Suprapubic skin (tissue), 4 donors: ENCODE measurements around the gene GRM3. TPM values are rescaled to one million over a fixed set of nuclear protein-coding genes. Genes with fewer than 3 reads are reported as not detected.

Source experiments
- DNase-seq, 2 donors: peaks; one replicate each; pipeline ENCODE4 v3.0.0-alpha.2; 2019; ENCODE audit warnings: low spot score in 2 of 2
- H3K27ac ChIP-seq: fragments of 200-600 bp; sonication (generic); one replicate; pipeline ENCODE4 v1.5.1; 2019
- H3K27me3 ChIP-seq: fragments of 200-600 bp; sonication (generic); one replicate; pipeline ENCODE4 v1.5.1; 2019
- H3K36me3 ChIP-seq: fragments of 200-600 bp; sonication (generic); one replicate; pipeline ENCODE4 v1.5.1; 2019
- H3K4me1 ChIP-seq: fragments of 200-600 bp; sonication (generic); one replicate; pipeline ENCODE4 v1.5.1; 2019
- H3K4me3 ChIP-seq: fragments of 200-600 bp; sonication (generic); one replicate; pipeline ENCODE4 v1.5.1; 2019; ENCODE audit warnings: mild to moderate bottlenecking
- H3K9me3 ChIP-seq: fragments of 200-600 bp; sonication (generic); one replicate; pipeline ENCODE4 v1.5.1; 2019
- CTCF ChIP-seq, 2 donors: fragments of 200-600 bp in 1 of 2; fragments of 450-650 bp in 1 of 2; sonication (generic) in 1 of 2; IDR thresholded peaks; one replicate each; pipeline ENCODE4 v1.5.1; 2016 to 2019; ENCODE audit warnings: antibody characterized with exemption in 2 of 2, mild to moderate bottlenecking in 1 of 2, moderate library complexity in 1 of 2
- EP300 ChIP-seq: sonication (generic); formaldehyde crosslinking; IDR thresholded peaks from one replicate; pipeline ENCODE4 v1.6.1; 2017; ENCODE audit warnings: antibody characterized with exemption
- POLR2A ChIP-seq, 2 donors: fragments of 450-650 bp; IDR thresholded peaks; one replicate each; pipeline ENCODE4 v1.6.1; 2017; ENCODE audit warnings: antibody characterized with exemption in 2 of 2, mild to moderate bottlenecking in 2 of 2, moderate library complexity in 2 of 2
- POLR2AphosphoS5 ChIP-seq, 3 donors: sonication (generic); formaldehyde crosslinking; IDR thresholded peaks; one replicate each; pipeline ENCODE4 v1.6.1; 2017; ENCODE audit warnings: antibody characterized with exemption in 3 of 3
- WGBS: methylation state at CpG from one replicate; pipeline ENCODE4 v1.1.5; 2018; 5-methylcytosine and 5-hydroxymethylcytosine counted together
- total RNA-seq, 4 donors: library from RNA; depleted of rRNA; stranded (reverse); fragments of >200 nt; gene quantifications; one replicate each; pipeline ENCODE4 v1.1.0, GENCODE V29; 2016

Gene GRM3
- total RNA-seq, 4 donors from 2014 or later = not detected

GRCh38 chr7:86793136-86793535 is 149.4 kb downstream of the GRM3 start:
- H3K4me1 ChIP-seq = no peaks in the 10 kb centered on the region
- DNase-seq = no peak
- H3K36me3 ChIP-seq = no peaks in the 10 kb centered on the region
- H3K27ac ChIP-seq = no peak overlapping the region
- H3K9me3 ChIP-seq = no peaks in the 10 kb centered on the region
- TF ChIP-seq EP300 = no peak
- TF ChIP-seq POLR2A (IDR thresholded peaks at IDR 0.05) = no peak
- no peak for TF ChIP-seq CTCF (IDR thresholded peaks at IDR 0.05)
- TF ChIP-seq POLR2AphosphoS5 (IDR thresholded peaks at IDR 0.05) = no peak
- H3K4me3 ChIP-seq = no peak overlapping the region
- 23% methylated on average over 1 of the region's 1 CpG for WGBS
- H3K27me3 ChIP-seq = no peaks in the 10 kb centered on the region

GRCh38 chr7:86814661-86815379 is 171.1 kb downstream of the GRM3 start:
- 21% methylated on average over 5 of the region's 5 CpGs for WGBS
- TF ChIP-seq POLR2A (IDR thresholded peaks at IDR 0.05) = no peak
- DNase-seq = no peak
- H3K4me3 ChIP-seq = no peak overlapping the region
- no peaks in the 10 kb centered on the region for H3K27me3 ChIP-seq
- no peaks in the 10 kb centered on the region for H3K36me3 ChIP-seq
- H3K9me3 ChIP-seq = no peaks in the 10 kb centered on the region
- H3K27ac ChIP-seq = no peak overlapping the region
- no peaks in the 10 kb centered on the region for H3K4me1 ChIP-seq

- DNase-seq = no peak
- Histone ChIP-seq H3K9me3 (no peaks in the 10 kb centered on the region), H3K4me3 (no peak overlapping the region), H3K27ac (no peak overlapping the region), H3K4me1 (no peaks in the 10 kb centered on the region), H3K27me3 (no peaks in the 10 kb centered on the region), H3K36me3 (no peaks in the 10 kb centered on the region)
- 57% methylated on average over 1 of the region's 1 CpG for WGBS
- TF ChIP-seq CTCF (IDR thresholded peaks at IDR 0.05) (no peak), EP300 (no peak), POLR2A (IDR thresholded peaks at IDR 0.05) (no peak), POLR2AphosphoS5 (IDR thresholded peaks at IDR 0.05) (no peak)
Measured at GRCh38 chr7:86815556-86815955, 171.8 kb downstream of the GRM3 start.

- H3K9me3 ChIP-seq = no peaks in the 10 kb centered on the region
- H3K36me3 ChIP-seq = no peaks in the 10 kb centered on the region
- no peaks in the 10 kb centered on the region for H3K27me3 ChIP-seq
- WGBS = 60% methylated on average over 2 of the region's 2 CpGs
- TF ChIP-seq CTCF (IDR thresholded peaks at IDR 0.05) (no peak), EP300 (no peak), POLR2AphosphoS5 (IDR thresholded peaks at IDR 0.05) (no peak), POLR2A (IDR thresholded peaks at IDR 0.05) (no peak)
- H3K27ac ChIP-seq = no peak overlapping the region
- H3K4me3 ChIP-seq = no peak overlapping the region
- no peak for DNase-seq
- H3K4me1 ChIP-seq = no peaks in the 10 kb centered on the region
Measured at GRCh38 chr7:86818903-86819302, 175.2 kb downstream of the GRM3 start.

- no peaks in the 10 kb centered on the region for H3K4me1 ChIP-seq
- no peak for DNase-seq
- H3K4me3 ChIP-seq = no peak overlapping the region
- no peaks in the 10 kb centered on the region for H3K9me3 ChIP-seq
- H3K27me3 ChIP-seq = no peaks in the 10 kb centered on the region
- H3K27ac ChIP-seq = no peak overlapping the region
- no peaks in the 10 kb centered on the region for H3K36me3 ChIP-seq
- 81% methylated on average over 2 of the region's 2 CpGs for WGBS
- TF ChIP-seq POLR2AphosphoS5 (IDR thresholded peaks at IDR 0.05) (no peak), POLR2A (IDR thresholded peaks at IDR 0.05) (no peak), CTCF (IDR thresholded peaks at IDR 0.05) (no peak), EP300 (no peak)
Measured at GRCh38 chr7:86823769-86824168, 180.1 kb downstream of the GRM3 start.

GRCh38 chr7:86825264-86825663 is 181.6 kb downstream of the GRM3 start:
- H3K36me3 ChIP-seq = no peaks in the 10 kb centered on the region
- 77% methylated on average over 4 of the region's 4 CpGs for WGBS
- no peak for TF ChIP-seq EP300
- no peak for TF ChIP-seq CTCF (IDR thresholded peaks at IDR 0.05)
- no peak for TF ChIP-seq POLR2A (IDR thresholded peaks at IDR 0.05)

More at GRCh38 chr7:86825264-86825663, 181.6 kb downstream of the GRM3 start:
- no peaks in the 10 kb centered on the region for H3K4me1 ChIP-seq
- no peak for DNase-seq
- H3K27ac ChIP-seq = no peak overlapping the region
- H3K27me3 ChIP-seq = no peaks in the 10 kb centered on the region
- no peak overlapping the region for H3K4me3 ChIP-seq
- H3K9me3 ChIP-seq = no peaks in the 10 kb centered on the region
